Measurements from ENCODE around the gene COX15. TPM values are rescaled to one million over a fixed set of nuclear protein-coding genes. Genes with fewer than 3 reads are reported as not detected.
"Not testable (repeated sequence)": the region's sequence is repeated elsewhere in the genome, so short reads cannot be mapped to it uniquely, and the experiment has no call there.

Gene COX15
- total and polyA plus RNA-seq, 2 of the 8 experiments (the other 6 are each of a cell fraction or from before 2014, with no cell fraction given), result 17.5 to 36.6 TPM

GRCh38 chr10:99746166-99746565 is 14.2 kb upstream of the COX15 start:
- H3K9ac ChIP-seq (replicated peaks in 1 of 4; ENCODE audit: extremely low read depth in 1 of 4, low read depth in 3 of 4, low read length in 3 of 4); H4K8ac ChIP-seq (ENCODE audit: extremely low read depth, insufficient read depth, low read length); H3K4me2 ChIP-seq (ENCODE audit: insufficient read depth in 1 of 2, low read depth in 2 of 2, low read length in 2 of 2); H2AFZ ChIP-seq (ENCODE audit: low read length); H3K14ac ChIP-seq (ENCODE audit: insufficient read length); H2BK12ac ChIP-seq (ENCODE audit: low read depth, low read length); H2BK5ac ChIP-seq (ENCODE audit: low read depth, low read length); H3K27ac ChIP-seq (ENCODE audit: low read depth, low read length); H2BK20ac ChIP-seq (ENCODE audit: low read length); H3K56ac ChIP-seq (replicated peaks; ENCODE audit: insufficient read length, low read depth, low read length); H3K79me2 ChIP-seq (ENCODE audit: control insufficient read depth in 1 of 2, insufficient read depth in 2 of 2, low read length in 2 of 2); H3K79me1 ChIP-seq (ENCODE audit: low read depth, low read length); H4K91ac ChIP-seq (replicated peaks; ENCODE audit: insufficient read length, low read length); H3K27me3 ChIP-seq (replicated peaks in 1 of 4; ENCODE audit: control insufficient read depth in 3 of 4, extremely low read depth in 1 of 4, insufficient read depth in 3 of 4, low read length in 3 of 4); H4K5ac ChIP-seq (ENCODE audit: insufficient read length, low read depth, low read length); H3K4ac ChIP-seq (replicated peaks; ENCODE audit: insufficient read length, low read depth, low read length); H3K9me3 ChIP-seq (ENCODE audit: insufficient read depth in 2 of 2, low read depth in 1 of 2, low read length in 1 of 2); H3K23ac ChIP-seq (ENCODE audit: insufficient read length); H2AK5ac ChIP-seq (ENCODE audit: low read depth, low read length); H2BK120ac ChIP-seq (replicated peaks; ENCODE audit: low read depth, low read length); H3K4me3 ChIP-seq (ENCODE audit: extremely low read depth in 1 of 4, insufficient read depth in 2 of 4, low read depth in 3 of 4, low read length in 4 of 4); H3K4me1 ChIP-seq (replicated peaks in 1 of 4; ENCODE audit: control insufficient read depth in 3 of 4, insufficient read depth in 4 of 4, low read length in 3 of 4); H3K23me2 ChIP-seq (ENCODE audit: low read depth, low read length); H3K18ac ChIP-seq (ENCODE audit: extremely low read depth, low read length); H4K20me1 ChIP-seq (replicated peaks in 1 of 2; ENCODE audit: control insufficient read depth in 1 of 2, insufficient read depth in 2 of 2, low read length in 2 of 2); CTCF ChIA-PET (ENCODE audit: partially characterized antibody); DNase-seq (ENCODE audit: low read depth in 1 of 2, low spot score in 2 of 2); H2BK15ac ChIP-seq (ENCODE audit: low read length); FAIRE-seq; POLR2A ChIA-PET (ENCODE audit: partially characterized antibody): not testable (repeated sequence)
- H3K36me3 ChIP-seq (ENCODE audit: control insufficient read depth in 2 of 4, insufficient read depth in 4 of 4, low read length in 3 of 4), result peaks cover 15 to 78% (median 42%) of the 10 kb centered on the region in 4 experiments
- WGBS, 2 experiments (ENCODE audit: extremely low coverage in 1 of 2, insufficient coverage in 1 of 2, insufficient read length in 1 of 2, insufficient replicate concordance in 2 of 2, low coverage in 1 of 2, low lambda C conversion rate in 2 of 2, missing lambda C conversion rate in 1 of 2), result 87% methylated on average over 2 of the region's 2 CpGs; no CpG with 5 or more reads in 1 of the 2 experiments
